Right lobe of liver (tissue), 4 donors: ENCODE data around the gene KCNG1.

Experiments
- CTCF ChIP-seq, 4 donors: fragments of 200-600 bp in 3 of 4; fragments of 450-650 bp in 1 of 4; IDR thresholded peaks; one replicate each; pipeline versions ENCODE4 v1.5.1 to v1.8.0; 2016 to 2022; ENCODE audit warnings: antibody characterized with exemption in 4 of 4, mild to moderate bottlenecking in 2 of 4
- POLR2A ChIP-seq: fragments of 450-650 bp; IDR thresholded peaks from one replicate; pipeline ENCODE4 v1.6.1; 2017; ENCODE audit warnings: antibody characterized with exemption, mild to moderate bottlenecking
- donor health status: DM: no; HTN: no; CAD: no.
- donor health status: DM: no; HTN: no; CAD: no.
- donor health status: DM: no; HTN: yes; CAD: no.

- TF ChIP-seq POLR2A (no peak), CTCF (IDR thresholded peaks at IDR 0.05) (no peak)
These were observed 47.7 kb upstream of the KCNG1 start for GRCh38 chr20:51070621-51071020.
